HepG2 (cell line): Measurements from ENCODE around the gene VAV2. TPM values are rescaled to one million over a fixed set of nuclear protein-coding genes. Genes with fewer than 3 reads are reported as not detected.

Experiments
- CBFB ChIP-seq: sonication (generic); formaldehyde crosslinking; IDR thresholded peaks from 2 replicates; pipeline ENCODE4 v1.4.0; 2020; ENCODE audit warnings: missing genetic modification reagents
- DR1 ChIP-seq: sonication (generic); formaldehyde crosslinking; IDR thresholded peaks from 2 replicates; pipeline ENCODE4 v1.8.0; 2021; ENCODE audit warnings: mild to moderate bottlenecking, missing genetic modification reagents, inconsistent platforms
- FOSL2 ChIP-seq: sonication (generic); formaldehyde crosslinking; IDR thresholded peaks from 2 replicates; pipeline ENCODE4 v1.4.0; 2020; ENCODE audit warnings: missing genetic modification reagents
- HOXA3 ChIP-seq: sonication (generic); formaldehyde crosslinking; IDR thresholded peaks from 2 replicates; pipeline ENCODE4 v1.5.0; 2020; ENCODE audit warnings: missing genetic modification reagents
- KDM5A ChIP-seq: fragments of 200-600 bp; sonication (generic); IDR thresholded peaks from 2 replicates; pipeline ENCODE4 v1.7.0; 2018; ENCODE audit warnings: antibody characterized with exemption, mild to moderate bottlenecking, low read length, borderline replicate concordance
- MTA1 ChIP-seq: sonication (generic); formaldehyde crosslinking; IDR thresholded peaks from 2 replicates; pipeline ENCODE4 v1.4.0; 2020; ENCODE audit warnings: missing genetic modification reagents, mild to moderate bottlenecking, borderline replicate concordance
- NR2C2 ChIP-seq: sonication (generic); formaldehyde crosslinking; IDR thresholded peaks from 2 replicates; pipeline ENCODE4 v1.4.0; 2020; ENCODE audit warnings: missing genetic modification reagents, mild to moderate bottlenecking, moderate library complexity, borderline replicate concordance
- NR2F1 ChIP-seq, 2 experiments: fragments of 450-650 bp in 1 of 2; formaldehyde crosslinking in 1 of 2; IDR thresholded peaks; 2 replicates each; pipeline versions ENCODE4 v1.5.0 to v1.6.1; 2016 to 2020; ENCODE audit warnings: mild to moderate bottlenecking in 1 of 2, missing compliant biosample characterization in 1 of 2, missing genetic modification reagents in 1 of 2, moderate library complexity in 1 of 2
- PHF8 ChIP-seq: sonication (generic); formaldehyde crosslinking; IDR thresholded peaks from 2 replicates; pipeline ENCODE4 v1.5.0; 2020; ENCODE audit warnings: missing genetic modification reagents
- RORA ChIP-seq: sonication (generic); formaldehyde crosslinking; IDR thresholded peaks from 2 replicates; pipeline ENCODE4 v1.5.0; 2020; ENCODE audit warnings: mild to moderate bottlenecking, missing genetic modification reagents, moderate library complexity
- SIX4 ChIP-seq: sonication (generic); formaldehyde crosslinking; IDR thresholded peaks from 2 replicates; pipeline ENCODE4 v1.4.0; 2020; ENCODE audit warnings: missing genetic modification reagents
- SNAPC4 ChIP-seq: sonication (generic); formaldehyde crosslinking; IDR thresholded peaks from 2 replicates; pipeline ENCODE4 v1.4.0; 2020; ENCODE audit warnings: mild to moderate bottlenecking, missing genetic modification reagents
- ZEB1 ChIP-seq: IDR thresholded peaks from 2 replicates; pipeline ENCODE4 v1.6.1; 2012; ENCODE audit warnings: mild to moderate bottlenecking, low read depth, inconsistent platforms; ENCODE audit not compliant: insufficient replicate concordance
- ZFP62 ChIP-seq: sonication (generic); formaldehyde crosslinking; IDR thresholded peaks from 2 replicates; pipeline ENCODE4 v1.4.0; 2020; ENCODE audit warnings: missing genetic modification reagents
- ZMYM2 ChIP-seq: sonication (generic); formaldehyde crosslinking; IDR thresholded peaks from 2 replicates; pipeline ENCODE4 v1.8.0; 2022; ENCODE audit warnings: mild to moderate bottlenecking, missing genetic modification reagents
- ZNF24 ChIP-seq: fragments of 450-650 bp; IDR thresholded peaks from 2 replicates; pipeline ENCODE4 v1.6.1; 2017; ENCODE audit warnings: antibody characterized with exemption, mild to moderate bottlenecking
- ZNF382 ChIP-seq: sonication (generic); formaldehyde crosslinking; IDR thresholded peaks from 2 replicates; pipeline ENCODE4 v1.5.0; 2020; ENCODE audit warnings: missing genetic modification reagents, mild to moderate bottlenecking, borderline replicate concordance
- ZNF512 ChIP-seq: sonication (generic); formaldehyde crosslinking; IDR thresholded peaks from 2 replicates; pipeline ENCODE4 v1.4.0; 2020; ENCODE audit warnings: mild to moderate bottlenecking, missing genetic modification reagents
- ZNF556 ChIP-seq: sonication (generic); formaldehyde crosslinking; IDR thresholded peaks from 2 replicates; pipeline ENCODE4 v1.4.0; 2020; ENCODE audit warnings: mild to moderate bottlenecking, missing genetic modification reagents, borderline replicate concordance
- ZNF570 ChIP-seq: sonication (generic); formaldehyde crosslinking; IDR thresholded peaks from 2 replicates; pipeline ENCODE4 v1.4.0; 2020; ENCODE audit warnings: mild to moderate bottlenecking, missing genetic modification reagents, borderline replicate concordance
- polyA plus RNA-seq, 8 experiments: library from polyadenylated mRNA; depleted of rRNA in 3 of 8; stranded (reverse) in 7 of 8; unstranded in 1 of 8; fragments of >200 nt; fragmentation: Illumina TruSeq in 4 of 8; extraction: Trizol in 4 of 8; gene quantifications; 2 replicates each; pipeline versions ENCODE4 v1.2.1 to v1.2.3, GENCODE V29; 2011 to 2016; ENCODE audit warnings: low read depth in 4 of 8, missing spikeins in 1 of 8, mixed read lengths in 1 of 8; ENCODE audit not compliant: insufficient read depth in 1 of 8
- total RNA-seq, 5 experiments: library from RNA; depleted of rRNA; stranded (reverse); fragments of >200 nt; fragmentation: Illumina TruSeq; extraction: Trizol; gene quantifications; 2 replicates each; pipeline ENCODE4 v1.2.3, GENCODE V29; 2016; ENCODE audit warnings: low read depth in 1 of 5
- TF ChIP-seq, protein P1 (sequence below): sonication (generic); formaldehyde crosslinking; IDR thresholded peaks from 2 replicates; pipeline ENCODE4 v1.4.0; 2020; ENCODE audit warnings: missing genetic modification reagents

VAV2 gene
- total and polyA plus RNA-seq, 2 of the 13 experiments (the other 11 are each of a cell fraction or from before 2014, with no cell fraction given) = 22.5 to 22.9 TPM

- TF ChIP-seq, protein P1, sequence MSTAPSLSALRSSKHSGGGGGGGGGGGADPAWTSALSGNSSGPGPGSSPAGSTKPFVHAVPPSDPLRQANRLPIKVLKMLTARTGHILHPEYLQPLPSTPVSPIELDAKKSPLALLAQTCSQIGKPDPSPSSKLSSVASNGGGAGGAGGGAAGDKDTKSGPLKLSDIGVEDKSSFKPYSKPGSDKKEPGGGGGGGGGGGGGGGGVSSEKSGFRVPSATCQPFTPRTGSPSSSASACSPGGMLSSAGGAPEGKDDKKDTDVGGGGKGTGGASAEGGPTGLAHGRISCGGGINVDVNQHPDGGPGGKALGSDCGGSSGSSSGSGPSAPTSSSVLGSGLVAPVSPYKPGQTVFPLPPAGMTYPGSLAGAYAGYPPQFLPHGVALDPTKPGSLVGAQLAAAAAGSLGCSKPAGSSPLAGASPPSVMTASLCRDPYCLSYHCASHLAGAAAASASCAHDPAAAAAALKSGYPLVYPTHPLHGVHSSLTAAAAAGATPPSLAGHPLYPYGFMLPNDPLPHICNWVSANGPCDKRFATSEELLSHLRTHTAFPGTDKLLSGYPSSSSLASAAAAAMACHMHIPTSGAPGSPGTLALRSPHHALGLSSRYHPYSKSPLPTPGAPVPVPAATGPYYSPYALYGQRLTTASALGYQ (CRISPR knock-in tag) = no peak
- TF ChIP-seq DR1 (CRISPR knock-in tag) = 0 out of 2 replicates have a peak, but pooled peaks have one; percentile 48
- TF ChIP-seq ZNF570 = no peak
- no peak for TF ChIP-seq ZNF512
- peak; percentile 46; the same call in 1 of the 2 replicates for TF ChIP-seq HOXA3
- TF ChIP-seq NR2C2 (CRISPR knock-in tag) = peak; percentile 94
- peak; percentile 10; the same call in 1 of the 2 replicates for TF ChIP-seq KDM5A
- TF ChIP-seq FOSL2 (CRISPR knock-in tag) = peak; percentile 96
- no peak for TF ChIP-seq ZFP62 (CRISPR knock-in tag)
- TF ChIP-seq NR2F1 (CRISPR knock-in tag; IDR thresholded peaks at IDR 0.05) = peak in 1 of 2 experiments; percentile 38; a peak in 1 of 4 replicates
- TF ChIP-seq ZEB1 = no peak
- no peak for TF ChIP-seq ZMYM2
- TF ChIP-seq PHF8 (CRISPR knock-in tag) = 0 out of 2 replicates have a peak, but pooled peaks have one; percentile 17
- peak; percentile 63; the same call in 1 of the 2 replicates for TF ChIP-seq MTA1 (CRISPR knock-in tag)
- TF ChIP-seq SNAPC4 (CRISPR knock-in tag) = no peak
- TF ChIP-seq ZNF24 = no peak
- no peak for TF ChIP-seq RORA (CRISPR knock-in tag)
- peak; percentile 25; the same call in 1 of the 2 replicates for TF ChIP-seq CBFB (CRISPR knock-in tag)
- 0 out of 2 replicates have a peak, but pooled peaks have one; percentile 59 for TF ChIP-seq ZNF556 (CRISPR knock-in tag)
- no peak for TF ChIP-seq SIX4 (CRISPR knock-in tag)
- TF ChIP-seq ZNF382 (CRISPR knock-in tag) = no peak
These were observed 1.5 kb downstream of the VAV2 start (continued) for GRCh38 chr9:133990366-133991213.
